HFF-Myc (cell line): ENCODE data around the gene MBP.

Source experiments
- DNase-seq: peaks from one replicate; pipeline ENCODE4 v3.0.0-alpha.2; 2011; ENCODE audit warnings: low read depth; ENCODE audit errors: extremely low read depth
- H3K4me3 ChIP-seq: replicated peaks from 2 replicates; pipeline ENCODE4 v1.5.1; 2011; ENCODE audit warnings: low read depth, mild to moderate bottlenecking, control low read depth, low read length
- CTCF ChIP-seq: IDR thresholded peaks from 2 replicates; pipeline ENCODE4 v1.5.1; 2012; ENCODE audit warnings: mild to moderate bottlenecking, low read depth, low read length, control low read depth; ENCODE audit errors: missing control alignments

MBP gene

GRCh38 chr18:76960528-76961035, 172.0 kb downstream of the MBP start:
- no peak overlapping the region for H3K4me3 ChIP-seq
- TF ChIP-seq CTCF, result no peak
- DNase-seq, result no peak

GRCh38 chr18:76959605-76960004, 173.0 kb downstream of the MBP start:
- DNase-seq, result no peak
- no peak for TF ChIP-seq CTCF

GRCh38 chr18:76958692-76959341, 173.8 kb downstream of the MBP start:
- no peak for DNase-seq
- TF ChIP-seq CTCF, result no peak
- no peak overlapping the region for H3K4me3 ChIP-seq

More at GRCh38 chr18:76959605-76960004, 173.0 kb downstream of the MBP start:
- H3K4me3 ChIP-seq, result no peak overlapping the region

- no peak for DNase-seq
- no peak overlapping the region for H3K4me3 ChIP-seq
- TF ChIP-seq CTCF, result no peak
Measured at GRCh38 chr18:76957384-76958355, 174.9 kb downstream of the MBP start.

GRCh38 chr18:76956648-76957047, 175.9 kb downstream of the MBP start:
- TF ChIP-seq CTCF, result no peak
- no peak for DNase-seq
- no peak overlapping the region for H3K4me3 ChIP-seq

GRCh38 chr18:76955524-76956170, 176.9 kb downstream of the MBP start:
- H3K4me3 ChIP-seq, result no peak overlapping the region
- no peak for TF ChIP-seq CTCF
- DNase-seq, result no peak
